GM12878 (cell line): ENCODE measurements around the gene ANP32A.

ENCODE experiments used
- CHD2 ChIP-seq: IDR thresholded peaks from 2 replicates; pipeline ENCODE4 v1.6.1; 2011; ENCODE audit warnings: low read depth, low read length, improper control_type of control experiment, borderline replicate concordance
- CTCF ChIP-seq, 3 experiments: IDR thresholded peaks in 2 of 3; conservative IDR thresholded peaks in 1 of 3; 2 replicates each; pipeline ENCODE4 v1.5.1; 2011; ENCODE audit warnings: low read depth in 3 of 3, low read length in 3 of 3, mild to moderate bottlenecking in 3 of 3, control low read depth in 2 of 3, moderate library complexity in 2 of 3, inconsistent platforms in 1 of 3, mixed read lengths in 1 of 3; ENCODE audit not compliant: control insufficient read depth in 2 of 3, insufficient read depth in 1 of 3; ENCODE audit errors: extremely low read depth in 1 of 3
- POLR2A ChIP-seq: IDR thresholded peaks from 2 replicates; pipeline ENCODE4 v1.6.1; 2011; ENCODE audit warnings: low read depth, mild to moderate bottlenecking, low read length

- TF ChIP-seq CTCF (IDR thresholded peaks at IDR 0.05 in 2 of 3, conservative IDR thresholded peaks at IDR 0.05 in 1 of 3; ENCODE audit: control insufficient read depth in 2 of 3, extremely low read depth in 1 of 3, insufficient read depth in 1 of 3, low read depth in 3 of 3, low read length in 3 of 3) (no peak), CHD2 (no peak), POLR2A (no peak)
These were observed 5.1 kb downstream of the ANP32A start for GRCh38 chr15:68815598-68815997.
